CD4-positive, alpha-beta T cell (primary cell): Measurements from ENCODE around the gene BLM. TPM values are rescaled to one million over a fixed set of nuclear protein-coding genes. Genes with fewer than 3 reads are reported as not detected.

ENCODE experiments used
- ATAC-seq: fragments of 200-7000 bp; cut with Tn5 transposase; one replicate; pipeline ENCODE4 v1.10.0; 2022; ENCODE audit warnings: mild to moderate bottlenecking; ENCODE audit not compliant: poor library complexity
- CTCF ChIA-PET: fragments of 350-600 bp; sonication (Branson Sonifier 250); formaldehyde crosslinking; loops from one replicate; lab custom pipeline; 2021; ENCODE audit warnings: antibody characterized with exemption, inconsistent platforms; lab: Charles Lee
- POLR2A ChIA-PET: fragments of 350-600 bp; sonication (Branson Sonifier 250); formaldehyde crosslinking; loops from one replicate; lab custom pipeline; 2021; ENCODE audit warnings: antibody characterized with exemption, inconsistent platforms; lab: Charles Lee
- DNase-seq, 14 experiments: peaks; one replicate each; pipeline ENCODE4 v3.0.0-alpha.2; 2013 to 2020; ENCODE audit warnings: mixed read lengths in 2 of 14
- H3K27ac ChIP-seq, 2 donors: one replicate each; pipeline versions ENCODE4 v1.5.1 to v1.7.0; 2013; ENCODE audit warnings: low read length in 2 of 2, low read depth in 1 of 2, mild to moderate bottlenecking in 1 of 2
- H3K27me3 ChIP-seq, 2 experiments: 1 replicate in 1 of 2; 2 replicates in 1 of 2; pipeline versions ENCODE4 v1.6.1 to v1.7.0; 2013; ENCODE audit warnings: low read length in 2 of 2, control low read depth in 1 of 2, mild to moderate bottlenecking in 1 of 2, moderate library complexity in 1 of 2; ENCODE audit not compliant: insufficient read depth in 2 of 2, control insufficient read depth in 1 of 2
- H3K36me3 ChIP-seq: one replicate; pipeline ENCODE4 v1.6.1; 2013; ENCODE audit warnings: low read length, control low read depth; ENCODE audit not compliant: insufficient read depth
- H3K4me1 ChIP-seq: one replicate; pipeline ENCODE4 v1.6.1; 2013; ENCODE audit warnings: low read length, control low read depth; ENCODE audit not compliant: insufficient read depth
- H3K4me3 ChIP-seq: one replicate; pipeline ENCODE4 v1.5.1; 2013; ENCODE audit warnings: mild to moderate bottlenecking, low read length, moderate library complexity
- H3K9me3 ChIP-seq, 2 experiments: 1 replicate in 1 of 2; 2 replicates in 1 of 2; pipeline versions ENCODE4 v1.6.1 to v1.7.0; 2013; ENCODE audit warnings: low read length in 2 of 2, mild to moderate bottlenecking in 2 of 2, control low read depth in 1 of 2, moderate library complexity in 1 of 2; ENCODE audit not compliant: control insufficient read depth in 1 of 2, insufficient read depth in 1 of 2
- H3K27ac Mint-ChIP-seq: one replicate; pipeline ENCODE4 v1.8.0; 2020; ENCODE audit warnings: mixed read lengths
- H3K27me3 Mint-ChIP-seq: one replicate; pipeline ENCODE4 v1.8.0; 2021; ENCODE audit warnings: mixed read lengths
- H3K36me3 Mint-ChIP-seq: one replicate; pipeline ENCODE4 v1.8.0; 2021; ENCODE audit warnings: low read depth, mixed read lengths
- H3K4me1 Mint-ChIP-seq: one replicate; pipeline ENCODE4 v1.8.0; 2021; ENCODE audit warnings: low read depth, mixed read lengths
- H3K4me3 Mint-ChIP-seq: one replicate; pipeline ENCODE4 v1.8.0; 2020; ENCODE audit warnings: mild to moderate bottlenecking, mixed read lengths
- H3K9me3 Mint-ChIP-seq: one replicate; pipeline ENCODE4 v1.8.0; 2020; ENCODE audit warnings: mixed read lengths
- CTCF ChIP-seq: fragments of 200-600 bp; IDR thresholded peaks from one replicate; pipeline ENCODE4 v1.8.0; 2022; ENCODE audit warnings: antibody characterized with exemption, mild to moderate bottlenecking
- intact Hi-C, 2 experiments: fragments of 100-400 bp; cut with DNase I in 1 of 2; cut with micrococcal nuclease in 1 of 2; formaldehyde crosslinking; loops; one replicate each; pipeline versions ENCODE4 v1.15.1 to v1.9.0; 2023 to 2025; cut with DNase I, micrococcal nuclease
- total RNA-seq, 174 experiments: library from RNA in 2 of 174; stranded (reverse) in 2 of 174; gene quantifications; one replicate each; pipeline ENCODE4 v1.2.3 and lab custom pipeline; 2021 to 2026

The BLM gene
- total RNA-seq, 2 experiments from 2014 or later = 1.6 to 1.8 TPM

GRCh38 chr15:90774731-90775514 lies 57.8 kb downstream of the BLM start:
- CTCF ChIA-PET = no interaction called here

GRCh38 chr15:90780916-90781315 lies 63.8 kb downstream of the BLM start:
- Histone ChIP-seq H3K4me1 (peaks cover 16% of the 10 kb centered on the region), H3K27ac (peak overlapping the region in 1 of 2 donors; percentile 6), H3K4me3 (no peak overlapping the region), H3K36me3 (no peaks in the 10 kb centered on the region), H3K27me3 (no peaks in the 10 kb centered on the region), H3K9me3 (no peaks in the 10 kb centered on the region)
- no peak for ATAC-seq
- no peak for TF ChIP-seq CTCF
- Mint-ChIP-seq H3K9me3 (no peaks in the 10 kb centered on the region), H3K36me3 (peaks cover 5% of the 10 kb centered on the region), H3K27me3 (no peaks in the 10 kb centered on the region), H3K4me1 (peaks cover 17% of the 10 kb centered on the region), H3K27ac (no peak overlapping the region), H3K4me3 (no peak overlapping the region)
- CTCF ChIA-PET = no interaction called here
- intact Hi-C loops = no loop called here
- DNase-seq = peak in 4 of 14 experiments; percentile 9 to 33 (median 14)
- POLR2A ChIA-PET = interaction anchor here (0.6 to 0.7 kb wide), 3 partner anchors 56 to 404 kb away, joined by 3 to 4 read pairs (median 3); partner anchors contain the start of gene BLM

More at GRCh38 chr15:90774731-90775514, 57.8 kb downstream of the BLM start:
- Mint-ChIP-seq H3K4me1 (peaks cover 4% of the 10 kb centered on the region), H3K27me3 (no peaks in the 10 kb centered on the region), H3K9me3 (no peaks in the 10 kb centered on the region), H3K36me3 (peaks cover 5% of the 10 kb centered on the region), H3K4me3 (no peak overlapping the region), H3K27ac (no peak overlapping the region)
- no peak for TF ChIP-seq CTCF
- intact Hi-C loops = no loop called here
- no peak for DNase-seq
- no peaks in the 10 kb centered on the region for H3K27me3 ChIP-seq
- no peaks in the 10 kb centered on the region for H3K9me3 ChIP-seq
- no peaks in the 10 kb centered on the region for H3K4me1 ChIP-seq
- H3K27ac ChIP-seq = no peak overlapping the region
- H3K4me3 ChIP-seq = no peak overlapping the region
- no peak for ATAC-seq
- POLR2A ChIA-PET = no interaction called here
- no peaks in the 10 kb centered on the region for H3K36me3 ChIP-seq

DNA sequence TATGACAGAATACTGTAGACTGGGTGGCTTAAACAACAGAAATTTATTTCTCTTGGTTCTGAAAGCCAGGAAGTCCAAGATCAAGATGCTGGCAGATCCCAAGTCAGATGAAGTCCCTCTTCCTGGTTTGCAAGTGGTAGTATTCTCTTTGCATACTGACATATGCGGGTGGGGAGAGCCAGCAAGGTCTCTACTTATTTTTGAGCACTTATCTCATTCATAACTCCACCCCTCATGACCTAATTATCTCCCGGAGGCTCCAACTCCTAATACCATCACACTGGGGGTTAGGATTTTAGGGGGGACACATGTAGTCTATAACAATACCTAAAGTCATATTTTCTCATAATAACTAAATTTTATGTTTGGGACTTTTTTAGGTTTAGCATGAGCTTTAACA lies 65.3 kb downstream of the BLM start:
- intact Hi-C loops = no loop called here
- Histone ChIP-seq H3K4me3 (no peak overlapping the region), H3K4me1 (peaks cover 16% of the 10 kb centered on the region), H3K9me3 (no peaks in the 10 kb centered on the region), H3K36me3 (no peaks in the 10 kb centered on the region), H3K27me3 (no peaks in the 10 kb centered on the region), H3K27ac (no peak overlapping the region)
- ATAC-seq (no peak), DNase-seq (no peak)
- CTCF ChIA-PET = no interaction called here
- no peak overlapping the region for H3K4me3 Mint-ChIP-seq
- no peaks in the 10 kb centered on the region for H3K27me3 Mint-ChIP-seq
- no peaks in the 10 kb centered on the region for H3K9me3 Mint-ChIP-seq
- peaks cover 9% of the 10 kb centered on the region for H3K36me3 Mint-ChIP-seq
- H3K27ac Mint-ChIP-seq = no peak overlapping the region
- H3K4me1 Mint-ChIP-seq = peaks cover 17% of the 10 kb centered on the region
- POLR2A ChIA-PET = no interaction called here
- no peak for TF ChIP-seq CTCF
